B cell (primary cell): ENCODE results near the gene DLGAP5. TPM values are rescaled to one million over a fixed set of nuclear protein-coding genes. Genes with fewer than 3 reads are reported as not detected.

Experiments used
- ATAC-seq: fragments of 200-7000 bp; cut with Tn5 transposase; one replicate; pipeline ENCODE4 v1.10.0; 2021; ENCODE audit warnings: low read depth, mild to moderate bottlenecking, moderate number of reproducible peaks, moderate library complexity
- CTCF ChIA-PET: fragments of 350-600 bp; sonication (Branson Sonifier 250); formaldehyde crosslinking; loops from one replicate; lab custom pipeline; 2021; ENCODE audit warnings: antibody characterized with exemption, inconsistent platforms; lab: Charles Lee
- POLR2A ChIA-PET: fragments of 350-600 bp; sonication (Branson Sonifier 250); formaldehyde crosslinking; loops from one replicate; lab custom pipeline; 2021; ENCODE audit warnings: antibody characterized with exemption; lab: Charles Lee
- DNase-seq: peaks from one replicate; pipeline ENCODE4 v3.0.0; 2013
- H2AFZ ChIP-seq: 2 replicates; pipeline ENCODE4 v1.6.1; 2012; ENCODE audit warnings: mild to moderate bottlenecking, low read depth, low read length; ENCODE audit not compliant: insufficient read depth, poor library complexity, severe bottlenecking
- H3K27ac ChIP-seq, 2 donors: 1 replicate in 1 of 2; 2 replicates in 1 of 2; pipeline ENCODE4 v1.5.1; 2012 to 2013; ENCODE audit warnings: low read length in 2 of 2, mild to moderate bottlenecking in 2 of 2, moderate library complexity in 1 of 2
- H3K27me3 ChIP-seq, 4 experiments: fragments of 200-600 bp in 1 of 4; sonication (generic) in 1 of 4; replicated peaks in 1 of 4; 1 replicate in 2 of 4; 2 replicates in 2 of 4; pipeline versions ENCODE4 v1.6.1 to v1.7.0; 2013 to 2016; ENCODE audit warnings: low read length in 3 of 4, mild to moderate bottlenecking in 2 of 4, mixed read lengths in 1 of 4, moderate library complexity in 1 of 4; ENCODE audit not compliant: insufficient read depth in 4 of 4, control insufficient read depth in 3 of 4; ENCODE audit errors: control extremely low read depth in 1 of 4
- H3K36me3 ChIP-seq, 2 experiments: replicated peaks in 1 of 2; 1 replicate in 1 of 2; 2 replicates in 1 of 2; pipeline versions ENCODE4 v1.6.1 to v1.7.1; 2013; ENCODE audit warnings: low read length in 1 of 2; ENCODE audit not compliant: insufficient read depth in 2 of 2, control insufficient read depth in 1 of 2; ENCODE audit errors: control extremely low read depth in 1 of 2, extremely low read depth in 1 of 2
- H3K4me1 ChIP-seq, 2 donors: fragments of 200-600 bp in 1 of 2; sonication (generic) in 1 of 2; 1 replicate in 1 of 2; 2 replicates in 1 of 2; pipeline versions ENCODE4 v1.5.1 to v1.6.1; 2013 to 2017; ENCODE audit warnings: low read length in 2 of 2; ENCODE audit not compliant: control insufficient read depth in 2 of 2, insufficient read depth in 2 of 2
- H3K4me2 ChIP-seq: replicated peaks from 2 replicates; pipeline ENCODE3; 2012; ENCODE audit warnings: mild to moderate bottlenecking, low read depth, low read length; ENCODE audit not compliant: poor library complexity, severe bottlenecking
- H3K4me3 ChIP-seq, 5 experiments: fragments of 200-600 bp in 1 of 5; sonication (generic) in 1 of 5; 1 replicate in 3 of 5; 2 replicates in 2 of 5; pipeline versions ENCODE4 v1.5.1 to v1.7.0; 2011 to 2016; ENCODE audit warnings: low read length in 4 of 5, mild to moderate bottlenecking in 4 of 5, low read depth in 2 of 5, control low read depth in 1 of 5, moderate library complexity in 1 of 5; ENCODE audit not compliant: insufficient read depth in 1 of 5; ENCODE audit errors: control extremely low read depth in 1 of 5, extremely low read depth in 1 of 5
- H3K79me2 ChIP-seq: fragments of 200-600 bp; sonication (generic); one replicate; pipeline ENCODE4 v1.6.0; 2016; ENCODE audit warnings: low read length; ENCODE audit not compliant: control insufficient read depth, insufficient read depth
- H3K9ac ChIP-seq: fragments of 200-600 bp; sonication (generic); 2 replicates; pipeline ENCODE4 v1.6.1; 2017; ENCODE audit warnings: mild to moderate bottlenecking, low read length, moderate library complexity
- H3K9me3 ChIP-seq, 3 donors: one replicate each; pipeline versions ENCODE4 v1.6.1 to v1.7.1; 2013; ENCODE audit warnings: low read length in 2 of 3; ENCODE audit not compliant: control insufficient read depth in 2 of 3, insufficient read depth in 1 of 3; ENCODE audit errors: control extremely low read depth in 1 of 3
- H4K20me1 ChIP-seq: 2 replicates; pipeline ENCODE4 v1.6.0; 2012; ENCODE audit warnings: mild to moderate bottlenecking, low read length; ENCODE audit not compliant: insufficient read depth, control insufficient read depth, poor library complexity, severe bottlenecking
- H3K27ac Mint-ChIP-seq: one replicate; pipeline ENCODE4 v1.8.0; 2021; ENCODE audit warnings: mixed read lengths
- H3K27me3 Mint-ChIP-seq: one replicate; pipeline ENCODE4 v1.8.0; 2021; ENCODE audit warnings: mixed read lengths
- H3K4me1 Mint-ChIP-seq: one replicate; pipeline ENCODE4 v1.8.0; 2021; ENCODE audit warnings: mixed read lengths
- H3K4me3 Mint-ChIP-seq: one replicate; pipeline ENCODE4 v1.8.0; 2021; ENCODE audit warnings: mixed read lengths
- H3K9me3 Mint-ChIP-seq: one replicate; pipeline ENCODE4 v1.8.0; 2022; ENCODE audit warnings: mixed read lengths; ENCODE audit not compliant: insufficient read depth
- EZH2 ChIP-seq: IDR thresholded peaks from 2 replicates; pipeline ENCODE4 v1.6.1; 2012; ENCODE audit warnings: borderline replicate concordance, low read depth, mild to moderate bottlenecking, moderate library complexity, low read length; ENCODE audit not compliant: insufficient read depth, poor library complexity, severe bottlenecking
- WGBS: methylation state at CpG from one replicate; pipeline ENCODE4 v1.1.5; 2013; ENCODE audit warnings: missing lambda C conversion rate; ENCODE audit not compliant: insufficient coverage; 5-methylcytosine and 5-hydroxymethylcytosine counted together
- intact Hi-C: fragments of 100-400 bp; cut with micrococcal nuclease; formaldehyde crosslinking; loops from one replicate; pipeline ENCODE4 v1.10.0; 2022
- polyA plus RNA-seq: library from polyadenylated mRNA; depleted of rRNA; stranded (reverse); fragments of >200 nt; gene quantifications from 2 replicates; pipeline ENCODE4 v1.2.3, GENCODE V29; 2012
- total RNA-seq, 2 donors: library from RNA; stranded (reverse); fragments of 120-200 nt in 1 of 2; gene quantifications; 1 replicate in 1 of 2; 2 replicates in 1 of 2; pipeline versions ENCODE4 v1.2.3 to v1.2.4, GENCODE V29; 2013 to 2022
- TF ChIP-seq, protein P1 (sequence below): fragments of 200-600 bp; IDR thresholded peaks from one replicate; pipeline ENCODE4 v1.8.0; 2022; ENCODE audit warnings: antibody characterized with exemption, mild to moderate bottlenecking

DLGAP5 gene
- total and polyA plus RNA-seq, 2 donors (not counting 1 experiment from before 2014, with no cell fraction given) = 0.12 TPM; not detected in 1

DNA sequence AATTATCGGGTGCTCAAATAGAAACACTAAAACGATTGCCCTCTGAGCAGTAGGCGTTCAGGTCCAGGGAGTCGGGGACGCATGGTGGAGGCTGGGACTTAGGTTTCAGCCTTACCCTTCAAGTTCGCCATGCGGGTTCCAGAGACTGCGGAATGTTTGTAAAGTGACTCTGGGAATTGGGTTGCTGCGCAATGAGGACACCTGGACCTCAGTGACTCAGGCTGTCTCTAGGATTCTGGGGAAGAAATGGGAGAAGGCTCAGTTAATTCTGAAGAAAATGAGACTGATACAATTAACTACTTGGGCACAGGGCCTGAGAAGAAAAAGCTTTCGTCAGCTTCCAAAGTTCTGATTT lies 61.2 kb downstream of the DLGAP5 start:
- peak overlapping the region in 4 of 5 experiments; percentile 36 to 73 (median 61) for H3K4me3 ChIP-seq
- peak overlapping the region; percentile 96 for H3K4me2 ChIP-seq
- no peak overlapping the region for H3K27ac ChIP-seq
- H3K27me3 Mint-ChIP-seq = peaks cover 3% of the 10 kb centered on the region
- H3K4me1 Mint-ChIP-seq = peaks cover 15% of the 10 kb centered on the region
- H3K27ac Mint-ChIP-seq = peak overlapping the region; percentile 59
- peak overlapping the region; percentile 72 for H3K9ac ChIP-seq
- CTCF ChIA-PET = interaction anchor here (0.6 to 1.3 kb wide), 5 partner anchors 28 to 513 kb away, joined by 3 to 5 read pairs (median 4); no protein-coding TSS in a partner anchor
- 64% methylated on average over 10 of the region's 10 CpGs for WGBS
- no peaks in the 10 kb centered on the region for H3K9me3 Mint-ChIP-seq
- peaks cover 7 to 14% of the 10 kb centered on the region in 2 donors for H3K4me1 ChIP-seq
- POLR2A ChIA-PET = no interaction called here
- peaks cover 0 to 16% (median 3%) of the 10 kb centered on the region in 4 experiments for H3K27me3 ChIP-seq
- peaks cover 0 to 3% (median 0%) of the 10 kb centered on the region in 3 donors for H3K9me3 ChIP-seq
- intact Hi-C loops = no loop called here
- no peaks in the 10 kb centered on the region for H3K36me3 ChIP-seq
- TF ChIP-seq EZH2 = no peak
- TF ChIP-seq, protein P1, sequence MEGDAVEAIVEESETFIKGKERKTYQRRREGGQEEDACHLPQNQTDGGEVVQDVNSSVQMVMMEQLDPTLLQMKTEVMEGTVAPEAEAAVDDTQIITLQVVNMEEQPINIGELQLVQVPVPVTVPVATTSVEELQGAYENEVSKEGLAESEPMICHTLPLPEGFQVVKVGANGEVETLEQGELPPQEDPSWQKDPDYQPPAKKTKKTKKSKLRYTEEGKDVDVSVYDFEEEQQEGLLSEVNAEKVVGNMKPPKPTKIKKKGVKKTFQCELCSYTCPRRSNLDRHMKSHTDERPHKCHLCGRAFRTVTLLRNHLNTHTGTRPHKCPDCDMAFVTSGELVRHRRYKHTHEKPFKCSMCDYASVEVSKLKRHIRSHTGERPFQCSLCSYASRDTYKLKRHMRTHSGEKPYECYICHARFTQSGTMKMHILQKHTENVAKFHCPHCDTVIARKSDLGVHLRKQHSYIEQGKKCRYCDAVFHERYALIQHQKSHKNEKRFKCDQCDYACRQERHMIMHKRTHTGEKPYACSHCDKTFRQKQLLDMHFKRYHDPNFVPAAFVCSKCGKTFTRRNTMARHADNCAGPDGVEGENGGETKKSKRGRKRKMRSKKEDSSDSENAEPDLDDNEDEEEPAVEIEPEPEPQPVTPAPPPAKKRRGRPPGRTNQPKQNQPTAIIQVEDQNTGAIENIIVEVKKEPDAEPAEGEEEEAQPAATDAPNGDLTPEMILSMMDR = no peak
- no peaks in the 10 kb centered on the region for H4K20me1 ChIP-seq
- H3K4me3 Mint-ChIP-seq = peak overlapping the region; percentile 89
- no peaks in the 10 kb centered on the region for H3K79me2 ChIP-seq
- ATAC-seq = no peak
- H2AFZ ChIP-seq = peak overlapping the region; percentile 76
- no peak for DNase-seq

DNA sequence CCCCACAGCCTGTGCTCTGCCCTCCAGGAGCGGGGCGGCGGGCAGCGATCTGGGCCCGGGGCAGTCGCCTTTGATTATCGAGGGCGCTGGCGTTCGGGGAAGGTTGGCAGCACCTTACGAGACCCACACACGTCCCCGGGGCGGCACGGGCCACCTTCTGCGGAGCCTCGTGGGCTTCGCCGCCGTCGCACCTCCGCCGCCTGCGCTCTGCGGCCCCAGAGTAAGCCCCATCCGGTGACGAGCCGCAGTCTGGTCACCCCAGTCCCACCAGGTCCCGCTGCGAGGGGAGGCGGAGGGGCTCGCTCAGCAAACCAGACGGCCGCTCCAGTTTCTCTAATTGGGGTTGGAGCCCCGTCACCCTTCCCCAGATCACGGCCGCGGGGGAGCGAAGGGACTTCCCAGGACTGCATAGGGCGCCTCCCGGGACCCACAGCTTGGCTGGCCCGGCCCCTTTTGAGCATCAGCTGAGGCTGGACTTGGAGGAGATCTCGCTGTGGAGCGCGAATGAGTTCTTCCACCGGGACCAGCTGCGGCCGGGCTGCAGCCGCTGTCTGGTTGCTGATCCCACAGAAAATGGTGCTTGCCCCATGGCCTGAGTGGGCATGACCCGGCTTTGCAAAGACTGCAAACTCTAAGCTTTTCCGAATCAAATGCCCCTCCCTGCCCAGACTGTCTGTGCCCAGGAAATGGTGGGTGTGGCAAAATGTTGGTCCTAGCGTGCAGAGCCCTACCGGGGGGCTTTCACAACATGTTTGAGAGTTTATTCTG lies 61.8 kb downstream of the DLGAP5 start:
- Histone ChIP-seq H3K4me2 (peak overlapping the region; percentile 96), H3K9ac (peak overlapping the region; percentile 72), H4K20me1 (no peaks in the 10 kb centered on the region), H3K27me3 (peaks cover 0 to 16% (median 3%) of the 10 kb centered on the region in 4 experiments), H2AFZ (peak overlapping the region; percentile 76), H3K4me3 (peak overlapping the region; percentile 36 to 73 (median 58)), H3K36me3 (no peaks in the 10 kb centered on the region), H3K79me2 (no peaks in the 10 kb centered on the region), H3K9me3 (peaks cover 0 to 3% (median 0%) of the 10 kb centered on the region in 3 donors), H3K4me1 (peaks cover 7 to 14% of the 10 kb centered on the region in 2 donors), H3K27ac (no peak overlapping the region)
- Mint-ChIP-seq H3K4me3 (peak overlapping the region; percentile 89), H3K4me1 (peaks cover 15% of the 10 kb centered on the region), H3K9me3 (no peaks in the 10 kb centered on the region), H3K27me3 (peaks cover 3% of the 10 kb centered on the region), H3K27ac (peak overlapping the region; percentile 59)
- 3% methylated on average over 52 of the region's 53 CpGs for WGBS
- ChIA-PET CTCF (interaction anchor here (0.6 to 1.3 kb wide), 4 partner anchors 27 to 513 kb away, joined by 3 to 5 read pairs (median 4); no protein-coding TSS in a partner anchor), POLR2A (interaction anchor here (0.6 kb wide), 1 partner anchor 40 kb away, joined by 8 read pairs; no protein-coding TSS in a partner anchor)
- TF ChIP-seq, protein P1 = no peak
- no peak for TF ChIP-seq EZH2
- ATAC-seq (peak; percentile 67), DNase-seq (peak; percentile 73)
- intact Hi-C loops = loop anchor here (1.0 to 5.0 kb wide), 2 partner anchors 36 to 57 kb away; no protein-coding TSS in a partner anchor
